ENCODE results near the gene ANKIB1. TPM values are rescaled to one million over a fixed set of nuclear protein-coding genes. Genes with fewer than 3 reads are reported as not detected.

Gene ANKIB1
- total and polyA plus RNA-seq, 3 donors from 2014 or later = 66.8 to 97.8 (median 84.4) TPM

DNA sequence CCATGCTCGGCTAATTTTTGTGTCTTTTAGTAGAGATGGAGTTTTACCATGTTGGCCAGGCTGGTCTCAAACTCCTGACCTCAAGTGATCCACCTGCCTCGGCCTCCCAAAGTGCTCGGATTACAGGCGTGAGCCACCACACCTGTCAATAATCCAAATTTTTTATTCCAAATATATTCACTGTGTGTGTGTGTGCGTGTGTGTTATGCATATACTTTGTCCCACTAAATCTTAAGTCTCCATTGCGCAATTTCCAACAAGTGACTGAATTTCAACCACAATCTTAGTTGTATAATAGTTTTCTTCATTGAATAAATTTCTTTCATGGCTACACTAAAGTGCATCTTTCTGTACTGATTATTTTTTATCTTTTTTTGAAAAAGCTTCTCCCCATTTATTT lies 2.8 kb upstream of the ANKIB1 start:
- H3K36me3 ChIP-seq (ENCODE audit: low read depth, missing control alignments) = no peaks in the 10 kb centered on the region
- 93 to 97% methylated on average over 6 of the region's 6 CpGs for WGBS, 2 donors
- no peak overlapping the region for H3K27ac ChIP-seq
- peaks cover 26% of the 10 kb centered on the region for H3K4me1 ChIP-seq
- no peaks in the 10 kb centered on the region for H3K27me3 ChIP-seq
- intact Hi-C loops (cut with DNase I; ENCODE audit: low total_unique reads) = no loop called here
- DNase-seq = no peak
- no peak for TF ChIP-seq POLR2A (IDR thresholded peaks at IDR 0.05)
- TF ChIP-seq, protein P1, sequence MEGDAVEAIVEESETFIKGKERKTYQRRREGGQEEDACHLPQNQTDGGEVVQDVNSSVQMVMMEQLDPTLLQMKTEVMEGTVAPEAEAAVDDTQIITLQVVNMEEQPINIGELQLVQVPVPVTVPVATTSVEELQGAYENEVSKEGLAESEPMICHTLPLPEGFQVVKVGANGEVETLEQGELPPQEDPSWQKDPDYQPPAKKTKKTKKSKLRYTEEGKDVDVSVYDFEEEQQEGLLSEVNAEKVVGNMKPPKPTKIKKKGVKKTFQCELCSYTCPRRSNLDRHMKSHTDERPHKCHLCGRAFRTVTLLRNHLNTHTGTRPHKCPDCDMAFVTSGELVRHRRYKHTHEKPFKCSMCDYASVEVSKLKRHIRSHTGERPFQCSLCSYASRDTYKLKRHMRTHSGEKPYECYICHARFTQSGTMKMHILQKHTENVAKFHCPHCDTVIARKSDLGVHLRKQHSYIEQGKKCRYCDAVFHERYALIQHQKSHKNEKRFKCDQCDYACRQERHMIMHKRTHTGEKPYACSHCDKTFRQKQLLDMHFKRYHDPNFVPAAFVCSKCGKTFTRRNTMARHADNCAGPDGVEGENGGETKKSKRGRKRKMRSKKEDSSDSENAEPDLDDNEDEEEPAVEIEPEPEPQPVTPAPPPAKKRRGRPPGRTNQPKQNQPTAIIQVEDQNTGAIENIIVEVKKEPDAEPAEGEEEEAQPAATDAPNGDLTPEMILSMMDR (IDR thresholded peaks at IDR 0.05) = no peak
- no peaks in the 10 kb centered on the region for H3K9me3 ChIP-seq
- no peak overlapping the region for H3K4me3 ChIP-seq

DNA sequence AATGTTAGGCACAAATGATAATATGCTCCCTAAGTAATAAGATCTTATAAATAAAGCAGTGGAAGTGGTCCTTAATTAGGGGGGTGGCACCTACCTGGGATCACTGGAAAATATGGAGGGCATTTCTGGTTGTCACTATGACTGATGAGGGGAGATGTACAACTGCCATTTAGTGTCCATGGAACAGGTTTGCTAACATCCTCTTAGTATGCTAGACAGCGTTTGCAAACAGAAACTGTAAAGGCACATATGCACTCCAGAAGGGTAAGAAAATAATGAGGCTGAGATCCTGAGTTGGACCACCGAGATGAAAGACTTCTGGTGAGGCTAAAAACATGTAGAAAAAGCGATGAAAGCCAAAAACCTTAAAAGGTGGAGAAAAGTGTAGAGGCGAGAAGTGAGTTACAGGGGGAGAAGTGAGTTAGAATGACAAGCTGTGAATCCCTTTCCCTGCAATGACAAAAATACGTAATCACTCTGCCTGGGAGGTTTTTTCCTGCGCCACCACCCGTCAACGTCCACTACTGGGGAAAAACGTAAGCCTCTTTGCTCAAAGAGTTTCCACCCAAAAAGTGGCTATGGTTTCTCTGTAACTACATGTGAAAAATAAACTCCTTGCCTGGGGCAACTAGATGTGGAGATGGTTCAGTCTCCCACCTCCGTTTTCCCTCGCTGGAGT lies 827 bp upstream of the ANKIB1 start:
- H3K9me3 ChIP-seq = no peaks in the 10 kb centered on the region
- peak overlapping the region; percentile 92 to 93 for H3K27ac ChIP-seq
- DNase-seq = no peak
- intact Hi-C loops (cut with DNase I; ENCODE audit: low total_unique reads) = no loop called here
- H3K36me3 ChIP-seq (ENCODE audit: low read depth, missing control alignments) = no peaks in the 10 kb centered on the region
- peaks cover 32% of the 10 kb centered on the region for H3K4me1 ChIP-seq
- WGBS, 2 donors = 1 to 2% methylated on average over 11 of the region's 11 CpGs
- H3K4me3 ChIP-seq = peak overlapping the region; percentile 90 to 98
- H3K27me3 ChIP-seq = no peaks in the 10 kb centered on the region
- TF ChIP-seq, protein P1 (IDR thresholded peaks at IDR 0.05) = no peak
- TF ChIP-seq POLR2A (IDR thresholded peaks at IDR 0.05) = no peak

DNA sequence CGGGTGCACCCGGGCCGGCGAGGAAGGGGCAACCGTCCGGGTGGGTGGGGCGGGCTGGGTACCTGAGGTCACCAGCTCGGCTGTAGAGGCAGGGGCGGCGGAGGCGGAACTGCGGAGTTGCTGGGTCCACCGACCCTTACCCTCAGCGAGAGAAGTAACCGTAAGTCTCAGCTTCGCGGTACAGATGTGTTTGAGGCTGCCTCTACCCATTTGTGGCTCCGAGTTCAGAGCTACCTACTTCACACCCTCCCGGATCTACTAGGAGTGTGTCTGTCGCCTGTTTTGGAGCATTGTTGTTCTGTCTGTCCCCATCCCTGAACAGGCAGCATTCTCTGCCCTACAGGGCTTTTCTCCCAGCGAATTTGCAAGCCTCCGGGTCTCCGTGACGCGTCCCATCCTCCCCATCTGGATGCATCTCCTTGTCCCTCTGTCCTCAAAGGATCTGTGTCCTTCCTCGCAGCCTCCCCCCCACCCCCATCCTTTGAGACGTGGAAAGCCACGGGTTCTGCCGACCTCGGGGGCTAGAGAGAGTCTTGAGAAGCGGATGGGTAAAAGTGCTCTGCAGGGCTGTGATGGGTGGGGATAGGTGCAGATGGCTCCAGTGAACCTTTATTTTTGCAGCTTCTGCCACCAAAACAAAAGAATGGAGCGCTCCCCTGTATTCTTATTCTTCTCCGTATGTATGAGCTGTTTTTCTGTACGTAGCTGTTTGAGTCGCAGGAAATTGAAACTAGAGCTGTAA lies 757 bp downstream of the ANKIB1 start:
- Histone ChIP-seq H3K27ac (peak overlapping the region; percentile 92 to 93), H3K4me3 (peak overlapping the region; percentile 90 to 98), H3K9me3 (no peaks in the 10 kb centered on the region), H3K27me3 (no peaks in the 10 kb centered on the region), H3K4me1 (peaks cover 32% of the 10 kb centered on the region), H3K36me3 (ENCODE audit: low read depth, missing control alignments) (no peaks in the 10 kb centered on the region)
- TF ChIP-seq, protein P1 (IDR thresholded peaks at IDR 0.05) = no peak
- TF ChIP-seq POLR2A (IDR thresholded peaks at IDR 0.05) = no peak
- intact Hi-C loops (cut with DNase I; ENCODE audit: low total_unique reads) = no loop called here
- DNase-seq = peak; percentile 63
- WGBS, 2 donors = 0% methylated on average over 22 to 35 of the region's 35 CpGs

DNA sequence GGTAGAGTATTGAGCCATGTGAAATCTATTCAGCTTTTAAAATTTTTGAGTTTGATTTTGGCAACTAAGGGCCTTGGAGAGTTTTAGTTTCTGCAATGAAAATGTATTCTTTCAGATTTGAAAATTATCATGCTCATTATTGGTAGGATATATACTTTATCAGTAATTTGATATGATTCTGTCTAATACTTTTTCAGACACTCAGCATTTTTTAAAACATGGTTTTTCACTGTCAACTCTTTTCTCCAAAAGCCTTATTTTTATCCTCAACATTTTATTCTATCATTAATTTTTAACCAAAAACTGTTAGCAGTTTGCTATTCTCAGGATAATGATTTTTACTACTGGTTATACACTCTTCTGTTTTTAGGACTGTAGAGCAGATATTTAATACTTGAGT lies 4.8 kb downstream of the ANKIB1 start:
- Histone ChIP-seq H3K4me1 (peaks cover 24% of the 10 kb centered on the region), H3K4me3 (no peak overlapping the region), H3K9me3 (no peaks in the 10 kb centered on the region), H3K36me3 (ENCODE audit: low read depth, missing control alignments) (no peaks in the 10 kb centered on the region), H3K27ac (no peak overlapping the region), H3K27me3 (no peaks in the 10 kb centered on the region)
- intact Hi-C loops (cut with DNase I; ENCODE audit: low total_unique reads) = no loop called here
- DNase-seq = no peak
- TF ChIP-seq POLR2A (IDR thresholded peaks at IDR 0.05) = no peak
- TF ChIP-seq, protein P1 (IDR thresholded peaks at IDR 0.05) = no peak
